C4-2B (cell line): ENCODE measurements around the gene PDLIM5.

Experiments used
- H3K27ac ChIP-seq: fragments of 450-650 bp; 2 replicates; pipeline ENCODE4 v1.5.1; 2017
- CTCF ChIP-seq: fragments of 450-650 bp; conservative IDR thresholded peaks from 2 replicates; pipeline ENCODE4 v1.5.1; 2017; ENCODE audit warnings: mild to moderate bottlenecking
- ZFX ChIP-seq: fragments of 450-650 bp; IDR thresholded peaks from 2 replicates; pipeline ENCODE4 v1.6.1; 2017

PDLIM5 gene

GRCh38 chr4:94519019-94519418 is 67.3 kb downstream of the PDLIM5 start:
- TF ChIP-seq CTCF (no peak; the same call in 1 of the 2 replicates), ZFX (no peak)
- H3K27ac ChIP-seq, result no peak overlapping the region

- no peak for TF ChIP-seq ZFX
- TF ChIP-seq CTCF, result no peak
- H3K27ac ChIP-seq, result no peak overlapping the region
Observed at GRCh38 chr4:94519925-94520789, 68.4 kb downstream of the PDLIM5 start.

- H3K27ac ChIP-seq, result no peak overlapping the region
- TF ChIP-seq ZFX (no peak), CTCF (no peak)
Observed at GRCh38 chr4:94523033-94523580, 71.4 kb downstream of the PDLIM5 start.

- no peak overlapping the region for H3K27ac ChIP-seq
- TF ChIP-seq ZFX (no peak), CTCF (no peak)
Observed at GRCh38 chr4:94523617-94524016, 71.9 kb downstream of the PDLIM5 start.

- H3K27ac ChIP-seq, result peak overlapping the region; percentile 34; the same call in 1 of the 2 replicates
- TF ChIP-seq ZFX, result no peak
- TF ChIP-seq CTCF, result no peak
Observed at GRCh38 chr4:94525993-94526728, 74.4 kb downstream of the PDLIM5 start.

- H3K27ac ChIP-seq, result peak overlapping the region; percentile 34; the same call in 1 of the 2 replicates
- TF ChIP-seq CTCF (no peak), ZFX (no peak)
Observed at GRCh38 chr4:94527556-94528233, 76.0 kb downstream of the PDLIM5 start.
